ENCODE data around the gene BUD23.

Gene BUD23

GRCh38 chr7:73740771-73741170, 57.4 kb downstream of the BUD23 start:
- DNase-seq (ENCODE audit: low read depth in 2 of 3, low spot score in 1 of 3), result no peak

- DNase-seq (ENCODE audit: low read depth in 2 of 3, low spot score in 1 of 3), result no peak
These were observed 58.2 kb downstream of the BUD23 start for GRCh38 chr7:73741600-73741999.

- DNase-seq (ENCODE audit: low read depth in 2 of 3, low spot score in 1 of 3), result no peak
These were observed 58.9 kb downstream of the BUD23 start for GRCh38 chr7:73742338-73742752.

- no peak for DNase-seq (ENCODE audit: low read depth in 2 of 3, low spot score in 1 of 3)
These were observed 59.6 kb downstream of the BUD23 start for GRCh38 chr7:73742753-73743641.

- no peak for DNase-seq (ENCODE audit: low read depth in 2 of 3, low spot score in 1 of 3)
These were observed 63.0 kb downstream of the BUD23 start for GRCh38 chr7:73746378-73746777.

Data from stimulated activated CD4-positive, alpha-beta T cell treated with anti-CD3 and anti-CD28 coated beads, Interleukin-12 subunit alpha, Interleukin-12 subunit beta, amount 100 ng/mL, for 48 hours (primary cell).